ENCODE data around the gene CDKL4. TPM values are rescaled to one million over a fixed set of nuclear protein-coding genes. Genes with fewer than 3 reads are reported as not detected.

CDKL4 gene
- total RNA-seq, 1 experiment from 2014 or later: not detected

GRCh38 chr2:39128919-39129391 is 114.8 kb downstream of the CDKL4 start:
- TF ChIP-seq EZH2 (IDR thresholded peaks at IDR 0.05; ENCODE audit: low read depth) (no peak), CTCF (conservative IDR thresholded peaks at IDR 0.05) (no peak)
- Histone ChIP-seq H3K79me2 (ENCODE audit: low read depth) (no peaks in the 10 kb centered on the region), H2AFZ (no peak overlapping the region), H3K27ac (no peak overlapping the region), H3K4me2 (no peak overlapping the region), H3K4me3 (no peak overlapping the region), H3K27me3 (ENCODE audit: insufficient read depth, low read depth) (no peaks in the 10 kb centered on the region), H3K4me1 (replicated peaks; ENCODE audit: insufficient read depth) (peaks cover 7% of the 10 kb centered on the region), H3K9me3 (ENCODE audit: insufficient read depth, low read depth) (no peaks in the 10 kb centered on the region), H3K9me2 (ENCODE audit: insufficient read depth) (no peaks in the 10 kb centered on the region; the same call in 1 of the 2 replicates), H3F3A (ENCODE audit: insufficient read depth, low read depth) (peaks cover 11% of the 10 kb centered on the region), H3K36me3 (ENCODE audit: low read depth) (no peaks in the 10 kb centered on the region), H4K20me1 (ENCODE audit: insufficient read depth) (no peaks in the 10 kb centered on the region)
- ChIA-PET CTCF (no interaction called here), POLR2A (ENCODE audit: unreplicated experiment) (no interaction called here)
- intact Hi-C loops (cut with micrococcal nuclease; ENCODE audit: unreplicated experiment): no loop called here
- BruUV-seq (replicated peaks): no TSS peak
- DNase-seq: no peak

GRCh38 chr2:39127973-39128372 is 115.8 kb downstream of the CDKL4 start:
- Histone ChIP-seq H3F3A (ENCODE audit: insufficient read depth, low read depth) (peaks cover 11% of the 10 kb centered on the region), H3K9me3 (ENCODE audit: insufficient read depth, low read depth) (no peaks in the 10 kb centered on the region), H3K4me1 (replicated peaks; ENCODE audit: insufficient read depth) (peaks cover 15% of the 10 kb centered on the region), H2AFZ (no peak overlapping the region), H3K4me2 (no peak overlapping the region), H3K79me2 (ENCODE audit: low read depth) (peaks cover 10% of the 10 kb centered on the region), H3K4me3 (no peak overlapping the region), H4K20me1 (ENCODE audit: insufficient read depth) (no peaks in the 10 kb centered on the region), H3K27me3 (ENCODE audit: insufficient read depth, low read depth) (no peaks in the 10 kb centered on the region), H3K27ac (no peak overlapping the region), H3K36me3 (ENCODE audit: low read depth) (no peaks in the 10 kb centered on the region), H3K9me2 (ENCODE audit: insufficient read depth) (no peaks in the 10 kb centered on the region; the same call in 1 of the 2 replicates)
- POLR2A ChIA-PET (ENCODE audit: unreplicated experiment): interaction anchor here (0.6 kb wide), 1 partner anchor 42 kb away, joined by 3 read pairs; no protein-coding TSS in a partner anchor
- CTCF ChIA-PET: no interaction called here
- no peak for TF ChIP-seq CTCF (conservative IDR thresholded peaks at IDR 0.05)
- no peak for TF ChIP-seq EZH2 (IDR thresholded peaks at IDR 0.05; ENCODE audit: low read depth)
- intact Hi-C loops (cut with micrococcal nuclease; ENCODE audit: unreplicated experiment): no loop called here
- no TSS peak for BruUV-seq (replicated peaks)
- peak in 1 of 2 experiments; percentile 49 for DNase-seq

Other genes starting within 250 kb of the CDKL4 start
- 19.2 and 34.7 TPM in 2 replicates for gene SOS1, start 122.9 kb downstream of the CDKL4 start, total RNA-seq (2021)
- gene MAP4K3, start 193.3 kb upstream of the CDKL4 start, total RNA-seq (2021): 38.4 and 46.7 TPM in 2 replicates